OCI-LY3 (cell line): ENCODE results near the gene CHMP4A.

Experiments used
- H2AFZ ChIP-seq: fragments of 200-600, 300-600 bp; shearing (Covaris generic); 2 replicates; pipeline ENCODE4 v1.6.0; 2014; ENCODE audit warnings: antibody characterized with exemption, low read depth, low read length
- H3K27ac ChIP-seq: fragments of 200-600, 300-600 bp; sonication (generic); 2 replicates; pipeline ENCODE4 v1.5.1; 2014; ENCODE audit warnings: mild to moderate bottlenecking, low read length, moderate library complexity, mixed read lengths
- H3K27me3 ChIP-seq: fragments of 200-600, 300-600 bp; sonication (generic); 2 replicates; pipeline ENCODE4 v1.6.1; 2014; ENCODE audit warnings: low read depth, low read length, mixed read lengths
- H3K36me3 ChIP-seq: fragments of 200-600, 300-600 bp; sonication (generic); replicated peaks from 2 replicates; pipeline ENCODE3; 2014; ENCODE audit warnings: low read depth, low read length, mixed read lengths
- H3K4me1 ChIP-seq: fragments of 300-600, 200-600 bp; sonication (generic); 2 replicates; pipeline ENCODE4 v1.6.1; 2014; ENCODE audit warnings: low read length, mixed read lengths
- H3K4me2 ChIP-seq: fragments of 200-600, 300-600 bp; sonication (generic); 2 replicates; pipeline ENCODE4 v1.6.1; 2014; ENCODE audit warnings: low read length, mixed read lengths
- H3K4me3 ChIP-seq: fragments of 300-600, 200-600 bp; sonication (generic); 2 replicates; pipeline ENCODE4 v1.5.1; 2014; ENCODE audit warnings: antibody characterized with exemption, mild to moderate bottlenecking, low read length, moderate library complexity
- H3K79me2 ChIP-seq: fragments of 300-600, 200-600 bp; shearing (Covaris generic); 2 replicates; pipeline ENCODE4 v1.6.1; 2014; ENCODE audit warnings: mild to moderate bottlenecking, low read length, mixed read lengths
- H3K9ac ChIP-seq: fragments of 300-600, 200-600 bp; shearing (Covaris generic); 2 replicates; pipeline ENCODE4 v1.6.0; 2014; ENCODE audit warnings: mild to moderate bottlenecking, low read length, moderate library complexity
- H3K9me3 ChIP-seq: fragments of 200-600, 300-600 bp; shearing (Covaris generic); 2 replicates; pipeline ENCODE4 v1.6.1; 2014; ENCODE audit warnings: low read length, mixed read lengths; ENCODE audit not compliant: insufficient read depth
- H4K20me1 ChIP-seq: fragments of 200-600, 300-600 bp; sonication (generic); 2 replicates; pipeline ENCODE4 v1.6.1; 2016; ENCODE audit warnings: low read length, mixed read lengths; ENCODE audit not compliant: insufficient read depth
- EZH2phosphoT487 ChIP-seq: fragments of 200-600 bp; shearing (Covaris generic); IDR thresholded peaks from 2 replicates; pipeline ENCODE4 v1.6.1; 2018; ENCODE audit warnings: antibody characterized with exemption, mixed run types, low read depth
- TF ChIP-seq, protein P1 (sequence below): fragments of 200-600, 300-600 bp; sonication (generic); IDR thresholded peaks from 2 replicates; pipeline ENCODE4 v1.5.1; 2014; ENCODE audit warnings: antibody characterized with exemption, low read length, low read depth

Gene CHMP4A

GRCh38 chr14:24234095-24235005, 21.1 kb upstream of the CHMP4A start:
- H3K9ac ChIP-seq: no peak overlapping the region
- no peak for TF ChIP-seq EZH2phosphoT487
- TF ChIP-seq, protein P1, sequence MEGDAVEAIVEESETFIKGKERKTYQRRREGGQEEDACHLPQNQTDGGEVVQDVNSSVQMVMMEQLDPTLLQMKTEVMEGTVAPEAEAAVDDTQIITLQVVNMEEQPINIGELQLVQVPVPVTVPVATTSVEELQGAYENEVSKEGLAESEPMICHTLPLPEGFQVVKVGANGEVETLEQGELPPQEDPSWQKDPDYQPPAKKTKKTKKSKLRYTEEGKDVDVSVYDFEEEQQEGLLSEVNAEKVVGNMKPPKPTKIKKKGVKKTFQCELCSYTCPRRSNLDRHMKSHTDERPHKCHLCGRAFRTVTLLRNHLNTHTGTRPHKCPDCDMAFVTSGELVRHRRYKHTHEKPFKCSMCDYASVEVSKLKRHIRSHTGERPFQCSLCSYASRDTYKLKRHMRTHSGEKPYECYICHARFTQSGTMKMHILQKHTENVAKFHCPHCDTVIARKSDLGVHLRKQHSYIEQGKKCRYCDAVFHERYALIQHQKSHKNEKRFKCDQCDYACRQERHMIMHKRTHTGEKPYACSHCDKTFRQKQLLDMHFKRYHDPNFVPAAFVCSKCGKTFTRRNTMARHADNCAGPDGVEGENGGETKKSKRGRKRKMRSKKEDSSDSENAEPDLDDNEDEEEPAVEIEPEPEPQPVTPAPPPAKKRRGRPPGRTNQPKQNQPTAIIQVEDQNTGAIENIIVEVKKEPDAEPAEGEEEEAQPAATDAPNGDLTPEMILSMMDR: no peak
- H3K4me2 ChIP-seq: no peak overlapping the region
- H3K4me3 ChIP-seq: no peak overlapping the region
- H3K36me3 ChIP-seq: peaks cover 30% of the 10 kb centered on the region
- H3K27me3 ChIP-seq: no peaks in the 10 kb centered on the region
- peaks cover 13% of the 10 kb centered on the region for H3K4me1 ChIP-seq
- peaks cover 33% of the 10 kb centered on the region for H3K79me2 ChIP-seq
- H4K20me1 ChIP-seq: no peaks in the 10 kb centered on the region
- H3K9me3 ChIP-seq: no peaks in the 10 kb centered on the region
- no peak overlapping the region for H3K27ac ChIP-seq
- no peak overlapping the region for H2AFZ ChIP-seq

DNA sequence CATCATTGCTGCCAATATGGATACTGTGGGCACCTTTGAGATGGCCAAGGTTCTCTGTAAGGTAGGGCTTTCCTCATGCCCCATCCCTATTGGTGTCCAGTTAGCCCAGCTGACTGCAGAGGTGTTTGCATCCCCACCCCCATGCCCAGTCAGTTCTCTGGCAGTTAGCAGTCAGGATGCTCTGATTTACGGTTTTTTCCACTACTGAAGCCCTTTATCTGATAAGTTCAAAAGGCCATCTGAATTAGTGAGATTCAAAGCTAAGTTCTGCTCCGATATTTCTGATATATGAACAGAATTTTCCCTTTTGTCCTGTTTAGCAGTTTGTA, 20.2 kb upstream of the CHMP4A start:
- H2AFZ ChIP-seq: no peak overlapping the region
- peak overlapping the region; percentile 75; the same call in 1 of the 2 replicates for H3K9ac ChIP-seq
- no peaks in the 10 kb centered on the region for H3K27me3 ChIP-seq
- peaks cover 13% of the 10 kb centered on the region for H3K4me1 ChIP-seq
- peaks cover 39% of the 10 kb centered on the region for H3K79me2 ChIP-seq
- H4K20me1 ChIP-seq: no peaks in the 10 kb centered on the region
- H3K9me3 ChIP-seq: no peaks in the 10 kb centered on the region
- H3K36me3 ChIP-seq: peaks cover 25% of the 10 kb centered on the region
- peak overlapping the region; percentile 83 for H3K4me3 ChIP-seq
- peak overlapping the region; percentile 88 for H3K4me2 ChIP-seq
- TF ChIP-seq EZH2phosphoT487: no peak
- TF ChIP-seq, protein P1: no peak
- no peak overlapping the region; the same call in 1 of the 2 replicates for H3K27ac ChIP-seq

DNA sequence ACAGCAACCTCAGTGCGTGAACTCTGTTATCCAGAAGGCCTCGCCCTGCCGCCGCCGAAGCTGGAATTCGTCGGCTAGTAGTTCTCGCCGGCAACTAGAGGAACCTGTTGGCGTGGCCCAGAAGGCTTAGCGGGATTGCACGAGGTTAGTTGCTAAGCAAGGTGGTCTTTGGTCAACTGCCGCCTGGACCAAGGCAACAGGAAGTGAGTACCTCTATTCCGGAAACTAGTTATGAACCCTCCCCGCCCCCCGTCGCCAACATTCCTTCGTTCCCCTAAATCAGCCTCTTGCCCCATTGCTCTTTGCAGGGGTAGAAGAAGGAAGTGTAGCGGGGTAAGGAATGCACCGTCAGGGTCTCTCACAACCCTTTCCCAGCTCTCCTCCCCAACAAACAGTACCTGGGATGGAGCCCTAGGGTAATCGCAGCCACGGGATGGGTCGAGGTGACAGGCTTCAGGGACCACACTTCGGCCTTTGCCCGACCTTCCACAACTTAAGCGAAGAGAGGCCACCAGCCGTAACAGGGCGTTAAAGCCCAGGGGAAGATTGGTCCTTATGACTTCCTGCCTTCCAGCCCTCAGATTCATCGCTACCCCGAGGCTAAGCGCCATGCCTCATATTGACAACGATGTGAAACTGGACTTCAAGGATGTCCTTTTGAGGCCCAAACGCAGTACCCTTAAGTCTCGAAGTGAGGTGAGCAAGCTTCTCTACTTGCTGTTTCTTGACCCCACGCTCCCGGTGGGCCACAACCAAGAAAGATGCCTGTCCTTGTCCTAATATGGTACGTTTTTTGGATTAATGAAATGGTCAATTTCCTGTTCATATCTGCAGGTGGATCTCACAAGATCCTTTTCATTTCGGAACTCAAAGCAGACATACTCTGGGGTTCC, 19.6 kb upstream of the CHMP4A start, which contains the start of gene GMPR2:
GMPR2 (plus strand) TSS at position 285 of the 893 bp plus-strand sequence; CDS start at position 610, 325 bp downstream.
- peak within 1 kb of the TSS; percentile 83 for H3K4me3 ChIP-seq
- H3K27me3 ChIP-seq: no peaks in the 10 kb centered on the region
- no peaks in the 10 kb centered on the region for H3K9me3 ChIP-seq
- H4K20me1 ChIP-seq: no peaks in the 10 kb centered on the region
- H3K79me2 ChIP-seq: peaks cover 39% of the 10 kb centered on the region
- H3K36me3 ChIP-seq: peaks cover 21% of the 10 kb centered on the region
- H2AFZ ChIP-seq: peak within 1 kb of the TSS; percentile 93
- H3K27ac ChIP-seq: peak within 1 kb of the TSS; percentile 75
- peak within 1 kb of the TSS; percentile 75 for H3K9ac ChIP-seq
- H3K4me2 ChIP-seq: peak within 1 kb of the TSS; percentile 88
- TF ChIP-seq EZH2phosphoT487: no peak
- TF ChIP-seq, protein P1: no peak
- peaks cover 13% of the 10 kb centered on the region for H3K4me1 ChIP-seq
